Measurements from ENCODE around the gene CDH4. TPM values are rescaled to one million over a fixed set of nuclear protein-coding genes. Genes with fewer than 3 reads are reported as not detected.

Gene CDH4
- total and polyA plus RNA-seq, 2 of the 8 experiments (the other 6 are each of a cell fraction or from before 2014, with no cell fraction given): 4.3 to 7.9 TPM

- no peak overlapping the region for H3K9ac ChIP-seq (replicated peaks in 1 of 4; ENCODE audit: extremely low read depth in 1 of 4, low read depth in 3 of 4, low read length in 3 of 4)
- H2AK5ac ChIP-seq (ENCODE audit: low read depth, low read length): no peak overlapping the region
- no peak overlapping the region for H3K27ac ChIP-seq (ENCODE audit: low read depth, low read length)
- no peak overlapping the region for H3K4me2 ChIP-seq (ENCODE audit: insufficient read depth in 1 of 2, low read depth in 2 of 2, low read length in 2 of 2)
- H2BK15ac ChIP-seq (ENCODE audit: low read length): no peak overlapping the region
- no peak overlapping the region for H3K4ac ChIP-seq (replicated peaks; ENCODE audit: insufficient read length, low read depth, low read length)
- H2BK20ac ChIP-seq (ENCODE audit: low read length): no peak overlapping the region
- no peak overlapping the region for H3K18ac ChIP-seq (ENCODE audit: extremely low read depth, low read length)
- no peaks in the 10 kb centered on the region for H3K4me1 ChIP-seq (replicated peaks in 1 of 4; ENCODE audit: control insufficient read depth in 3 of 4, insufficient read depth in 4 of 4, low read length in 3 of 4)
- no peak overlapping the region for H3K14ac ChIP-seq (ENCODE audit: insufficient read length)
- DNase-seq (ENCODE audit: low read depth in 1 of 2, low spot score in 2 of 2): no peak
- peaks cover 11 to 12% of the 10 kb centered on the region in 2 experiments; a peak in 3 of 4 replicates for H3K9me3 ChIP-seq (ENCODE audit: insufficient read depth in 2 of 2, low read depth in 1 of 2, low read length in 1 of 2)
- H3K79me1 ChIP-seq (ENCODE audit: low read depth, low read length): no peaks in the 10 kb centered on the region
- H3K23me2 ChIP-seq (ENCODE audit: low read depth, low read length): no peaks in the 10 kb centered on the region
- H3K23ac ChIP-seq (ENCODE audit: insufficient read length): no peak overlapping the region
- H2BK120ac ChIP-seq (replicated peaks; ENCODE audit: low read depth, low read length): no peak overlapping the region
- H2BK5ac ChIP-seq (ENCODE audit: low read depth, low read length): no peak overlapping the region
- no peak overlapping the region for H4K5ac ChIP-seq (ENCODE audit: insufficient read length, low read depth, low read length)
- H2AFZ ChIP-seq (ENCODE audit: low read length): no peak overlapping the region
- H3K56ac ChIP-seq (replicated peaks; ENCODE audit: insufficient read length, low read depth, low read length): no peak overlapping the region
- no peak overlapping the region for H4K8ac ChIP-seq (ENCODE audit: extremely low read depth, insufficient read depth, low read length)
- no peak overlapping the region for H2BK12ac ChIP-seq (ENCODE audit: low read depth, low read length)
- FAIRE-seq: no peak
- ChIA-PET CTCF (ENCODE audit: partially characterized antibody) (interaction anchor here (1.1 kb wide), 1 partner anchor 13 kb away, joined by 3 read pairs; no protein-coding TSS in a partner anchor), POLR2A (ENCODE audit: partially characterized antibody) (no interaction called here)
- H4K20me1 ChIP-seq (replicated peaks in 1 of 2; ENCODE audit: control insufficient read depth in 1 of 2, insufficient read depth in 2 of 2, low read length in 2 of 2): no peaks in the 10 kb centered on the region
- no peak overlapping the region for H3K4me3 ChIP-seq (ENCODE audit: extremely low read depth in 1 of 4, insufficient read depth in 2 of 4, low read depth in 3 of 4, low read length in 4 of 4)
- H3K36me3 ChIP-seq (ENCODE audit: control insufficient read depth in 2 of 4, insufficient read depth in 4 of 4, low read length in 3 of 4): no peaks in the 10 kb centered on the region
- no peak overlapping the region for H4K91ac ChIP-seq (replicated peaks; ENCODE audit: insufficient read length, low read length)
- no peaks in the 10 kb centered on the region; a peak in 3 of 7 replicates for H3K27me3 ChIP-seq (replicated peaks in 1 of 4; ENCODE audit: control insufficient read depth in 3 of 4, extremely low read depth in 1 of 4, insufficient read depth in 3 of 4, low read length in 3 of 4)
- TF ChIP-seq ZNF274 (IDR thresholded peaks at IDR 0.05; ENCODE audit: borderline replicate concordance, extremely low read depth, low read length): no peak
- no peak for TF ChIP-seq CHD2 (IDR thresholded peaks at IDR 0.05; ENCODE audit: low read length)
- TF ChIP-seq FOSL1 (IDR thresholded peaks at IDR 0.05; ENCODE audit: insufficient read depth, low read depth, low read length): no peak
- no peak for TF ChIP-seq POU5F1 (IDR thresholded peaks at IDR 0.05; ENCODE audit: low read depth, low read length)
- no peak for TF ChIP-seq ASH2L (IDR thresholded peaks at IDR 0.05; ENCODE audit: low read length)
- TF ChIP-seq RAD21 (IDR thresholded peaks at IDR 0.05 in 1 of 2, conservative IDR thresholded peaks at IDR 0.05 in 1 of 2; ENCODE audit: low read depth in 2 of 2, low read length in 2 of 2): no peak
- no peak for TF ChIP-seq CHD1 (IDR thresholded peaks at IDR 0.05; ENCODE audit: low read depth, low read length)
- no peak for TF ChIP-seq BRCA1 (IDR thresholded peaks at IDR 0.05; ENCODE audit: low read depth, low read length)
- WGBS, 2 experiments (ENCODE audit: extremely low coverage in 1 of 2, insufficient coverage in 1 of 2, insufficient read length in 1 of 2, insufficient replicate concordance in 2 of 2, low coverage in 1 of 2, low lambda C conversion rate in 2 of 2, missing lambda C conversion rate in 1 of 2): 95% methylated on average over 8 of the region's 8 CpGs; no CpG with 5 or more reads in 1 of the 2 experiments
- H3K79me2 ChIP-seq (ENCODE audit: control insufficient read depth in 1 of 2, insufficient read depth in 2 of 2, low read length in 2 of 2): no peaks in the 10 kb centered on the region
Observed at GRCh38 chr20:61830991-61831390, 578.9 kb downstream of the CDH4 start.

All from H1 (cell line).